Left lobe of liver (tissue), 1 donor: ENCODE measurements around the gene SHCBP1. TPM values are rescaled to one million over a fixed set of nuclear protein-coding genes. Genes with fewer than 3 reads are reported as not detected.

Experiments
- total RNA-seq: library from RNA; stranded (reverse); gene quantifications from one replicate; pipeline ENCODE4 v1.2.1, GENCODE V29; 2021
- donor health status: DM: no; HTN: yes; CAD: no.

Gene SHCBP1
- total RNA-seq, 1 donor from 2014 or later = not detected

Other genes with a start within 250 kb of the SHCBP1 start
- gene VPS35, start 67.8 kb upstream of the SHCBP1 start, total RNA-seq = 25.4 TPM
- gene ORC6, start 68.3 kb upstream of the SHCBP1 start, total RNA-seq = 0.65 TPM
- gene MYLK3, start 127.0 kb upstream of the SHCBP1 start, total RNA-seq = 0.08 TPM
- 5.2 TPM for gene C16orf87, start 209.8 kb upstream of the SHCBP1 start, total RNA-seq